LNCAP (cell line): ENCODE data around the gene IL1A.

ENCODE experiments used
- CTCF ChIP-seq: fragments of 450-650 bp; IDR thresholded peaks from 2 replicates; pipeline ENCODE4 v1.5.1; 2017; ENCODE audit warnings: mild to moderate bottlenecking

IL1A gene

GRCh38 chr2:112787729-112788393 lies 3.6 kb upstream of the IL1A start:
- no peak for TF ChIP-seq CTCF

GRCh38 chr2:112787294-112787693 lies 3.0 kb upstream of the IL1A start:
- TF ChIP-seq CTCF: no peak

- no peak for TF ChIP-seq CTCF
Measured at GRCh38 chr2:112783187-112783714, 1.0 kb downstream of the IL1A start.

GRCh38 chr2:112782234-112782799 lies 2.0 kb downstream of the IL1A start:
- TF ChIP-seq CTCF: no peak

- TF ChIP-seq CTCF: no peak
Measured at GRCh38 chr2:112779598-112779997, 4.7 kb downstream of the IL1A start.

GRCh38 chr2:112777036-112777435 lies 7.3 kb downstream of the IL1A start:
- no peak for TF ChIP-seq CTCF

- no peak for TF ChIP-seq CTCF
Measured at GRCh38 chr2:112776113-112776512, 8.2 kb downstream of the IL1A start.
